Keratinocyte (primary cell): ENCODE results near the gene OR1F1. TPM values are rescaled to one million over a fixed set of nuclear protein-coding genes. Genes with fewer than 3 reads are reported as not detected.

ENCODE experiments used
- DNase-seq: peaks from one replicate; pipeline ENCODE4 v3.0.0-alpha.2; 2011; ENCODE audit warnings: low read depth, missing footprints, low spot score
- FAIRE-seq: peaks from 2 replicates; lab custom pipeline; 2011; peaks lifted over from hg19 to GRCh38; lab: Jason Lieb, UNC
- H2AFZ ChIP-seq: 2 replicates; pipeline ENCODE4 v1.6.0; 2012; ENCODE audit warnings: low read length, control low read depth, inconsistent platforms; ENCODE audit not compliant: control insufficient read depth
- H3K27ac ChIP-seq: 2 replicates; pipeline ENCODE4 v1.5.1; 2011; ENCODE audit warnings: low read length; ENCODE audit not compliant: control insufficient read depth, insufficient read depth
- H3K27me3 ChIP-seq: 3 replicates; pipeline ENCODE4 v1.6.0; 2011; ENCODE audit warnings: low read length; ENCODE audit not compliant: control insufficient read depth, insufficient read depth; ENCODE audit errors: extremely low read depth
- H3K36me3 ChIP-seq, 2 experiments: 2 replicates in 1 of 2; 3 replicates in 1 of 2; pipeline ENCODE4 v1.5.1; 2011; ENCODE audit warnings: low read length in 2 of 2, mild to moderate bottlenecking in 1 of 2; ENCODE audit not compliant: control insufficient read depth in 2 of 2, insufficient read depth in 2 of 2; ENCODE audit errors: extremely low read depth in 1 of 2
- H3K4me1 ChIP-seq: 3 replicates; pipeline ENCODE4 v1.5.1; 2011; ENCODE audit warnings: low read length; ENCODE audit not compliant: control insufficient read depth, insufficient read depth; ENCODE audit errors: extremely low read depth
- H3K4me2 ChIP-seq: 3 replicates; pipeline ENCODE4 v1.6.0; 2011; ENCODE audit warnings: low read depth, low read length; ENCODE audit not compliant: control insufficient read depth, insufficient read depth; ENCODE audit errors: extremely low read depth
- H3K4me3 ChIP-seq, 3 experiments: fragments of 200-600 bp in 1 of 3; sonication (generic) in 1 of 3; 2 replicates in 2 of 3; 3 replicates in 1 of 3; pipeline ENCODE4 v1.5.1; 2011 to 2016; ENCODE audit warnings: low read length in 3 of 3, mild to moderate bottlenecking in 3 of 3, control low read depth in 2 of 3, inconsistent platforms in 1 of 3, low read depth in 1 of 3, mixed read lengths in 1 of 3, mixed run types in 1 of 3, moderate library complexity in 1 of 3; ENCODE audit not compliant: control insufficient read depth in 2 of 3, insufficient read depth in 2 of 3; ENCODE audit errors: extremely low read depth in 1 of 3
- H3K79me2 ChIP-seq: 2 replicates; pipeline ENCODE4 v1.6.0; 2012; ENCODE audit warnings: low read length; ENCODE audit not compliant: control insufficient read depth, insufficient read depth
- H3K9ac ChIP-seq: 3 replicates; pipeline ENCODE4 v1.6.0; 2011; ENCODE audit warnings: low read length; ENCODE audit not compliant: control insufficient read depth, insufficient read depth; ENCODE audit errors: extremely low read depth
- H3K9me1 ChIP-seq: 3 replicates; pipeline ENCODE4 v1.6.0; 2011; ENCODE audit warnings: low read length; ENCODE audit not compliant: control insufficient read depth, insufficient read depth; ENCODE audit errors: extremely low read depth
- H3K9me3 ChIP-seq: 2 replicates; pipeline ENCODE4 v1.5.1; 2012; ENCODE audit warnings: low read depth, low read length; ENCODE audit not compliant: control insufficient read depth
- H4K20me1 ChIP-seq: 3 replicates; pipeline ENCODE4 v1.6.0; 2011; ENCODE audit warnings: low read length; ENCODE audit not compliant: control insufficient read depth, insufficient read depth; ENCODE audit errors: extremely low read depth
- CTCF ChIP-seq, 3 experiments: IDR thresholded peaks in 1 of 3; conservative IDR thresholded peaks in 1 of 3; optimal IDR thresholded peaks in 1 of 3; 2 replicates in 2 of 3; 3 replicates in 1 of 3; pipeline versions ENCODE3 to v1.5.1; 2011; ENCODE audit warnings: low read length in 3 of 3, mild to moderate bottlenecking in 3 of 3, moderate library complexity in 2 of 3, control low read depth in 1 of 3, inconsistent platforms in 1 of 3; ENCODE audit not compliant: insufficient read depth in 2 of 3; ENCODE audit errors: extremely low read depth in 1 of 3
- EZH2 ChIP-seq: IDR thresholded peaks from one replicate; pipeline ENCODE4 v1.6.1; 2012; ENCODE audit warnings: inconsistent platforms, mild to moderate bottlenecking, low read length, moderate library complexity
- dilution Hi-C: fragments of 300-500 bp; cut with MboI; formaldehyde crosslinking; loops from one replicate; pipeline ENCODE4 v1.7.0; 2020; ENCODE audit warnings: low sequenced_read_pairs; ENCODE audit not compliant: extremely low pct_ligation_motif_present
- polyA plus RNA-seq, 5 experiments: library from polyadenylated mRNA; depleted of rRNA in 3 of 5; stranded (reverse) in 3 of 5; stranded (forward) in 1 of 5; unstranded in 1 of 5; fragments of >200 nt; gene quantifications; 1 replicate in 1 of 5; 2 replicates in 3 of 5; 3 replicates in 1 of 5; pipeline versions ENCODE4 v1.2.1 to v1.2.3, GENCODE V29; 2011 to 2012; ENCODE audit warnings: missing spikeins in 2 of 5, low read depth in 1 of 5, low replicate concordance in 1 of 5

Gene OR1F1
- polyA plus RNA-seq, 1 donor (not counting 4 experiments of a cell fraction or from before 2014, with no cell fraction given), result 0.51 TPM

- Histone ChIP-seq H3K9me3 (no peaks in the 10 kb centered on the region), H3K27ac (no peak overlapping the region), H3K9me1 (no peaks in the 10 kb centered on the region), H3K36me3 (peaks cover 0 to 9% of the 10 kb centered on the region in 2 experiments), H3K27me3 (no peaks in the 10 kb centered on the region), H2AFZ (no peak overlapping the region), H3K4me3 (no peak overlapping the region), H4K20me1 (no peaks in the 10 kb centered on the region), H3K4me1 (no peaks in the 10 kb centered on the region), H3K79me2 (no peaks in the 10 kb centered on the region), H3K9ac (no peak overlapping the region), H3K4me2 (no peak overlapping the region)
- TF ChIP-seq CTCF (optimal IDR thresholded peaks at IDR 0.05 in 1 of 3, IDR thresholded peaks at IDR 0.05 in 1 of 3, conservative IDR thresholded peaks at IDR 0.05 in 1 of 3; ENCODE audit: extremely low read depth in 1 of 3, insufficient read depth in 2 of 3, low read length in 3 of 3) (no peak), EZH2 (no peak)
- dilution Hi-C loops, result no loop called here
- FAIRE-seq (no peak), DNase-seq (no peak)
Measured at GRCh38 chr16:3142327-3142726, 45.7 kb upstream of the OR1F1 start.

- H3K27ac ChIP-seq, result no peak overlapping the region
- peaks cover 0 to 9% of the 10 kb centered on the region in 2 experiments for H3K36me3 ChIP-seq
- dilution Hi-C loops, result no loop called here
- H3K27me3 ChIP-seq, result no peaks in the 10 kb centered on the region
- no peak overlapping the region for H2AFZ ChIP-seq
- no peaks in the 10 kb centered on the region for H3K9me1 ChIP-seq
- DNase-seq (no peak), FAIRE-seq (no peak)
- H3K9ac ChIP-seq, result no peak overlapping the region
- H3K4me2 ChIP-seq, result no peak overlapping the region
- TF ChIP-seq CTCF (optimal IDR thresholded peaks at IDR 0.05 in 1 of 3, IDR thresholded peaks at IDR 0.05 in 1 of 3, conservative IDR thresholded peaks at IDR 0.05 in 1 of 3; ENCODE audit: extremely low read depth in 1 of 3, insufficient read depth in 2 of 3, low read length in 3 of 3) (no peak), EZH2 (no peak)
- no peaks in the 10 kb centered on the region for H4K20me1 ChIP-seq
- no peak overlapping the region for H3K4me3 ChIP-seq
- H3K79me2 ChIP-seq, result no peaks in the 10 kb centered on the region
- no peaks in the 10 kb centered on the region for H3K4me1 ChIP-seq
- H3K9me3 ChIP-seq, result no peaks in the 10 kb centered on the region
Measured at GRCh38 chr16:3142770-3143169, 45.2 kb upstream of the OR1F1 start.
